Cortex of kidney (tissue), 1 donor: Measurements from ENCODE around the gene STYXL1.

ENCODE experiments used
- DNase-seq: peaks from one replicate; lab custom pipeline; 2025; lab: John Stamatoyannopoulos, UW

The STYXL1 gene

GRCh38 chr7:75955331-75955955 lies 92.4 kb downstream of the STYXL1 start:
- no peak for DNase-seq

GRCh38 chr7:75953931-75954330 lies 93.9 kb downstream of the STYXL1 start:
- DNase-seq = no peak

DNA sequence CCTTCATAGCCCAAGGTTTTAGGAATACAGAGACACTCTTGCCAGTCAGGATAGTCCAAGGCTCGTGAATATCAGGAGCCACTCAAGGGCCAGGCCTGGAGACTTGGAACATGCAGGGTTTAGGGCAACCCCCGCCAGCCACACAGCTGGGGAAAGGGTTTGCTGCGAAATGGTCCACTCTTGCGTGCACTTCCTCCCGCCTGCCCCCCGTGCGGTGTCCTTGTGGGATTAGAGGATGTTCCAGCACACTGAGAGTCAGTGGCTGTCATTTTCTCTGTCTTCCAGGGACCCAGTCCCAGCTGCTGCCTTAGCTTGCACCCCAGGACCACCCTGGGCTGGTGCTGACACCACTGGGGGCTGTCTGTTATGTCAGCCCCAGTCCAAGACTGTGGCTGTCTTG lies 94.4 kb downstream of the STYXL1 start:
- no peak for DNase-seq

DNA sequence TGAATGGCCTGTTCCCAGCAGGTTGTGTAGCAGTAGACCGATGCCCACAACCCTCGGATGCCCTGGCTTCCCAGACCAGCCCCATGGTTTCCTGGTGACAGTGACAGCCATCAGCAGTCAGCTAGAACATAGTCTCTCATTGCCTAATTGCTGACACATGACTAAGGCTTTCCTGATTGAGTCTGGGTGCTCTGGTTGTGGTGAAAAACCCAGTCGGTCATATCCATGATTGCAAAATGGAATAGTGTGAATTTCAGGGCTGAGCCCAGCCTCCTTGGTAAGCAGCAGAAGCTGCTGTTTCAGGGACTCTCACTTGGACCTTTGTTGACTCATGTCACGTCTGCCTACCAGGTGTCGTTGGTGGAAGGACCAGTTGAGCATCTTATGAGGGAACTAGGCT lies 96.3 kb downstream of the STYXL1 start:
- no peak for DNase-seq

DNA sequence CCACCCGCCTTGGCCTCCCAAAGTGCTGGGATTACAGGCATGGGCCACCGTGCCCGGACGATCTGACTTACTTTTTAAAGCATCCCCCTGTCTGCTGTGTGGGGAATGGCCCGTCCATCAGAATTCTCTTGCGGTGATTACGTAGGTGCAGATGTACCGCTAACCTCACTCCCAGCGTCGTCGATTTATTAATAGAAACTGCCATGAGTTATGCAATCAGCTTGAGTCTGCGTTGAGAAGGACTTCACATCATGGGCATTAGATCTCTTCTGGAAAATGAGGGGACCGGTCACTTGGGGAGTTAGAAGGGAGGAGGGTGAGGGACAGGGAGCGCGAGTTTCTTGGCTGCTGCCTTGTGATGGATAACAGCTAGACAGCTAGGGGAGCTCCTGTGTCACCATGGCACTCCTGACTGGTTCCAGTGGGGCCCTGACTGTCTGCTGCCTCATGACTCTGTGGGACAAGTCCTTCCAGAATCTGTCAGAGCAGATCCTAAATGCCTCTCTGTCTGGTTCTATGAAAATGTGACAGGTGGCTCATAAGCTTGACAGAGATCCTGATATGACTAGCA lies 97.6 kb downstream of the STYXL1 start:
- no peak for DNase-seq

DNA sequence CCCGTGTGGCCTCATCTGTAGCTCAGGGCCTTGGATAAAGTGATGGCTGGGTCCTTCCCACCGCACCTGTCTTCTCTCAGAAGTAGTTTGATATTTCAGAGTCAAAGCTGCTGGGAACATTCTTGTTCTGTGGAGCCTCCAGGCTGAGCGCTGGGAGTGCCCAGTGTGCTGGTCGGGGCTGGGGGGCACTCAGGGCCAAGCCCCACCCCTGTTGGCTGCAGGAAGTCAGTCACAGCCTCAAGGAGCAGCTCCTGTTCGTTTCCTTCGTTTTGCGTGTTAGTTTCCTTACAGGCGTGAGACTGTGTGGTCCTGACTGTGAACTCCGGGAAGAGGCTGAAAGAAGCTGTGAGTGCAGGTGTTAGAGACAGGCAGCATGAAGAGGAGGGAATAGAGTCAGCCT lies 99.6 kb downstream of the STYXL1 start:
- no peak for DNase-seq
